GM23338 (cell line): ENCODE data around the gene TINAGL1. TPM values are rescaled to one million over a fixed set of nuclear protein-coding genes. Genes with fewer than 3 reads are reported as not detected.

Experiments
- ATAC-seq: fragments of 200-7000 bp; cut with Tn5 transposase; 3 replicates; pipeline ENCODE4 v1.9.1; 2020
- DNase-seq: peaks from one replicate; pipeline ENCODE4 v3.0.0-alpha.2; 2015; ENCODE audit warnings: low spot score
- H2AFZ ChIP-seq: fragments of 200-600 bp; sonication (generic); 2 replicates; pipeline ENCODE4 v1.8.0; 2016; ENCODE audit warnings: antibody characterized with exemption, mild to moderate bottlenecking, moderate library complexity
- H3F3A ChIP-seq: fragments of 200-600 bp; sonication (generic); replicated peaks from 2 replicates; pipeline ENCODE4 v1.8.0; 2017; ENCODE audit warnings: antibody characterized with exemption, mixed run types, low read depth
- H3K27ac ChIP-seq: fragments of 200-600 bp; sonication (generic); 2 replicates; pipeline ENCODE4 v1.6.1; 2016; ENCODE audit warnings: low read depth
- H3K27me3 ChIP-seq: fragments of 200-600 bp; sonication (generic); 2 replicates; pipeline ENCODE4 v1.8.0; 2016; ENCODE audit warnings: mild to moderate bottlenecking, mixed run types, moderate library complexity; ENCODE audit not compliant: insufficient read depth
- H3K36me3 ChIP-seq: fragments of 200-600 bp; sonication (generic); 2 replicates; pipeline ENCODE4 v1.8.0; 2016; ENCODE audit warnings: mild to moderate bottlenecking; ENCODE audit not compliant: insufficient read depth
- H3K4me1 ChIP-seq: fragments of 200-600 bp; sonication (generic); 2 replicates; pipeline ENCODE4 v1.8.0; 2016; ENCODE audit warnings: mild to moderate bottlenecking, moderate library complexity; ENCODE audit not compliant: insufficient read depth
- H3K4me2 ChIP-seq: fragments of 200-600 bp; sonication (generic); 2 replicates; pipeline ENCODE4 v1.7.1; 2017; ENCODE audit warnings: mixed run types
- H3K4me3 ChIP-seq: fragments of 200-600 bp; sonication (generic); 2 replicates; pipeline ENCODE4 v1.6.1; 2016; ENCODE audit warnings: mixed run types
- H3K79me2 ChIP-seq: fragments of 200-600 bp; sonication (generic); replicated peaks from 2 replicates; pipeline ENCODE4 v1.8.0; 2017; ENCODE audit warnings: mild to moderate bottlenecking; ENCODE audit not compliant: insufficient read depth
- H3K9me2 ChIP-seq: fragments of 200-600 bp; sonication (generic); 2 replicates; pipeline ENCODE4 v1.8.0; 2017; ENCODE audit not compliant: insufficient read depth
- H4K20me1 ChIP-seq: fragments of 200-600 bp; sonication (generic); replicated peaks from 2 replicates; pipeline ENCODE4 v1.8.0; 2017; ENCODE audit warnings: mild to moderate bottlenecking; ENCODE audit not compliant: insufficient read depth
- H3K27ac Mint-ChIP-seq: 2 replicates; pipeline ENCODE4 v1.8.0; 2020; ENCODE audit warnings: inconsistent platforms, mild to moderate bottlenecking, moderate library complexity, mixed read lengths
- H3K27me3 Mint-ChIP-seq: 3 replicates; pipeline ENCODE4 v1.8.0; 2022; ENCODE audit warnings: low read depth, mild to moderate bottlenecking, moderate library complexity, mixed read lengths, inconsistent platforms; ENCODE audit not compliant: insufficient read depth, poor library complexity
- H3K36me3 Mint-ChIP-seq: 3 replicates; pipeline ENCODE4 v1.8.0; 2021; ENCODE audit warnings: low read depth, mild to moderate bottlenecking, inconsistent platforms, moderate library complexity, mixed read lengths
- H3K4me1 Mint-ChIP-seq: 3 replicates; pipeline ENCODE4 v1.8.0; 2020; ENCODE audit warnings: mild to moderate bottlenecking, inconsistent platforms, mixed read lengths
- H3K4me3 Mint-ChIP-seq: 3 replicates; pipeline ENCODE4 v1.8.0; 2021; ENCODE audit warnings: moderate library complexity, mild to moderate bottlenecking, inconsistent platforms, mixed read lengths
- H3K9me3 Mint-ChIP-seq: 3 replicates; pipeline ENCODE4 v1.8.0; 2020; ENCODE audit warnings: moderate library complexity, mild to moderate bottlenecking, inconsistent platforms, mixed read lengths
- EZH2 ChIP-seq: fragments of 200-600 bp; sonication (generic); IDR thresholded peaks from one replicate; pipeline ENCODE4 v1.8.0; 2017; ENCODE audit warnings: antibody characterized with exemption, mild to moderate bottlenecking, low read depth; ENCODE audit not compliant: unreplicated experiment
- JUNB ChIP-seq: IDR thresholded peaks from one replicate; pipeline ENCODE4 v1.6.1; 2016; ENCODE audit warnings: antibody characterized with exemption; ENCODE audit not compliant: unreplicated experiment
- POLR2AphosphoS5 ChIP-seq: IDR thresholded peaks from 2 replicates; pipeline ENCODE4 v1.6.1; 2016; ENCODE audit warnings: antibody characterized with exemption, low read depth
- STAT1 ChIP-seq: IDR thresholded peaks from one replicate; pipeline ENCODE4 v1.6.1; 2016; ENCODE audit warnings: antibody characterized with exemption; ENCODE audit not compliant: unreplicated experiment
- ZNF114 ChIP-seq: fragments of 250-450 bp; sonication (Bioruptor Pico); IDR thresholded peaks from 2 replicates; pipeline ENCODE4 v1.5.0; 2020; ENCODE audit warnings: mild to moderate bottlenecking, moderate library complexity
- polyA plus RNA-seq: library from polyadenylated mRNA; unstranded; fragments of >200 nt; fragmentation: Nextera tagmentation; extraction: Ambion mirVana; gene quantifications from 2 replicates; pipeline ENCODE4 v1.2.1, GENCODE V29; 2016
- total RNA-seq: library from RNA; depleted of rRNA; stranded (reverse); fragments of >200 nt; shearing (Covaris generic); gene quantifications from 2 replicates; pipeline ENCODE4 v1.2.3, GENCODE V29; 2014
- TF ChIP-seq, protein P1 (sequence below): IDR thresholded peaks from one replicate; pipeline ENCODE4 v1.6.1; 2018; ENCODE audit warnings: antibody characterized with exemption; ENCODE audit not compliant: unreplicated experiment
- TF ChIP-seq, protein P2 (sequence below), 2 experiments: fragments of 200-600 bp in 1 of 2; sonication (generic) in 1 of 2; conservative IDR thresholded peaks; 2 replicates each; pipeline versions ENCODE4 v1.5.1 to v1.6.1; 2016 to 2017; ENCODE audit warnings: antibody characterized with exemption in 2 of 2, low read depth in 2 of 2, mild to moderate bottlenecking in 2 of 2, moderate library complexity in 1 of 2
- TF ChIP-seq, protein P3 (sequence below): fragments of 250-450 bp; sonication (Bioruptor Pico); IDR thresholded peaks from 2 replicates; pipeline ENCODE4 v1.5.0; 2020; ENCODE audit warnings: mild to moderate bottlenecking, moderate library complexity
- TF ChIP-seq, protein P4 (sequence below): IDR thresholded peaks from 2 replicates; pipeline ENCODE4 v1.6.1; 2016; ENCODE audit warnings: antibody characterized with exemption

The TINAGL1 gene
- total and polyA plus RNA-seq, 2 experiments from 2014 or later: 6.8 to 15.8 TPM

DNA sequence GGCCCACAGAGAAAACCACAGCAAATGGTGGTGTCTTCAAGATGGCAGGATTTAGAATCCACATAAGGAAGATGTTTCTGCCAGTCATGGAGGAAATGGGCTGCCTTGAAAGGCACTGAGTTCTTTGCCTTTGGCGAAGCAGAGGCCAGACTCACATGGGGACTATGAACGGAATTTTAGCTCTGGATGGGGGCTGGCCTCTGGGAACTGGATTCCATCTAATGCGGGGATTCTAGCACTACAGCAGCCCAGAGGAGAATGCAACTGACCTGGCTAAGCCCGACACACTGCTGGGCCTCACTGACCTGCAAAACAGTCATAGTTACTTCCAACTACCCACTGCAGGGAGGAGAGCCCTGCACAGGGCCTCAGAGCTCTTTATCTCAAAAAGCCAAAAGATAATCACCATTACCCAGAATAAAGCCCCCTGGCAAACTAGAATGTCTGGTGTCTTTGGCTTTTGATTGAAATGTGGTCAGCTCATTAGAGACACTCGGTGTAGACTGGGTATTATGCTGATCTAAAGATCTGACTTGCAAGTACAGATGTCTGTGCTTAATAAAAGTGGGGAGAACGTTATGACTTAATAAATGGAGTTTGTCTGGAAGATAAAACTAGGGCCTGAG lies 52.7 kb downstream of the TINAGL1 start (continued):
- TF ChIP-seq, protein P1, sequence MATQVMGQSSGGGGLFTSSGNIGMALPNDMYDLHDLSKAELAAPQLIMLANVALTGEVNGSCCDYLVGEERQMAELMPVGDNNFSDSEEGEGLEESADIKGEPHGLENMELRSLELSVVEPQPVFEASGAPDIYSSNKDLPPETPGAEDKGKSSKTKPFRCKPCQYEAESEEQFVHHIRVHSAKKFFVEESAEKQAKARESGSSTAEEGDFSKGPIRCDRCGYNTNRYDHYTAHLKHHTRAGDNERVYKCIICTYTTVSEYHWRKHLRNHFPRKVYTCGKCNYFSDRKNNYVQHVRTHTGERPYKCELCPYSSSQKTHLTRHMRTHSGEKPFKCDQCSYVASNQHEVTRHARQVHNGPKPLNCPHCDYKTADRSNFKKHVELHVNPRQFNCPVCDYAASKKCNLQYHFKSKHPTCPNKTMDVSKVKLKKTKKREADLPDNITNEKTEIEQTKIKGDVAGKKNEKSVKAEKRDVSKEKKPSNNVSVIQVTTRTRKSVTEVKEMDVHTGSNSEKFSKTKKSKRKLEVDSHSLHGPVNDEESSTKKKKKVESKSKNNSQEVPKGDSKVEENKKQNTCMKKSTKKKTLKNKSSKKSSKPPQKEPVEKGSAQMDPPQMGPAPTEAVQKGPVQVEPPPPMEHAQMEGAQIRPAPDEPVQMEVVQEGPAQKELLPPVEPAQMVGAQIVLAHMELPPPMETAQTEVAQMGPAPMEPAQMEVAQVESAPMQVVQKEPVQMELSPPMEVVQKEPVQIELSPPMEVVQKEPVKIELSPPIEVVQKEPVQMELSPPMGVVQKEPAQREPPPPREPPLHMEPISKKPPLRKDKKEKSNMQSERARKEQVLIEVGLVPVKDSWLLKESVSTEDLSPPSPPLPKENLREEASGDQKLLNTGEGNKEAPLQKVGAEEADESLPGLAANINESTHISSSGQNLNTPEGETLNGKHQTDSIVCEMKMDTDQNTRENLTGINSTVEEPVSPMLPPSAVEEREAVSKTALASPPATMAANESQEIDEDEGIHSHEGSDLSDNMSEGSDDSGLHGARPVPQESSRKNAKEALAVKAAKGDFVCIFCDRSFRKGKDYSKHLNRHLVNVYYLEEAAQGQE: no peak
- no peak for TF ChIP-seq JUNB
- TF ChIP-seq, protein P2, sequence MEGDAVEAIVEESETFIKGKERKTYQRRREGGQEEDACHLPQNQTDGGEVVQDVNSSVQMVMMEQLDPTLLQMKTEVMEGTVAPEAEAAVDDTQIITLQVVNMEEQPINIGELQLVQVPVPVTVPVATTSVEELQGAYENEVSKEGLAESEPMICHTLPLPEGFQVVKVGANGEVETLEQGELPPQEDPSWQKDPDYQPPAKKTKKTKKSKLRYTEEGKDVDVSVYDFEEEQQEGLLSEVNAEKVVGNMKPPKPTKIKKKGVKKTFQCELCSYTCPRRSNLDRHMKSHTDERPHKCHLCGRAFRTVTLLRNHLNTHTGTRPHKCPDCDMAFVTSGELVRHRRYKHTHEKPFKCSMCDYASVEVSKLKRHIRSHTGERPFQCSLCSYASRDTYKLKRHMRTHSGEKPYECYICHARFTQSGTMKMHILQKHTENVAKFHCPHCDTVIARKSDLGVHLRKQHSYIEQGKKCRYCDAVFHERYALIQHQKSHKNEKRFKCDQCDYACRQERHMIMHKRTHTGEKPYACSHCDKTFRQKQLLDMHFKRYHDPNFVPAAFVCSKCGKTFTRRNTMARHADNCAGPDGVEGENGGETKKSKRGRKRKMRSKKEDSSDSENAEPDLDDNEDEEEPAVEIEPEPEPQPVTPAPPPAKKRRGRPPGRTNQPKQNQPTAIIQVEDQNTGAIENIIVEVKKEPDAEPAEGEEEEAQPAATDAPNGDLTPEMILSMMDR (conservative IDR thresholded peaks at IDR 0.05; ENCODE audit: low read depth in 2 of 2): no peak
- TF ChIP-seq ZNF114 (CRISPR knock-in tag): no peak
- no peak for TF ChIP-seq STAT1

DNA sequence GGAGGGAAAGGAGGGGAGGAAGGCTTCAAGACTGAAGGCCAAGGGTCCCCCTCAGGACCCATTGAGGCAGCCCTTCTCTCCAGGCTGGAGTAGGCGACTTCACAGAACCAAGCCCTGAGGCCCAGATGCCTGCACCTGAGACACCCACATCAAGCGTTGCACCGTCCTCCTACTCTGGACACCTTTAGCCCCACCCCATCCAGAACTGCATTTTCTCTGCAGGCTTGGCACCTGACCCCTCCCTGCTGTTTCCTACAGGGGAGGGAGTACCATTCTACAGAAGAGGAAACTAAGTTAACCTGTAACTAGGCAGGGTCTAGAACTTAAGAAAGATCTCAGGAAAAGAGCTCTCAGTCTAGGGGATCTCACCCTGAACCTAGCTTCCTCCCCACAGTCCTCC lies 56.3 kb downstream of the TINAGL1 start:
- no peak overlapping the region for H3K27ac Mint-ChIP-seq
- no peaks in the 10 kb centered on the region for H3K9me2 ChIP-seq
- no peak overlapping the region for H3K4me3 ChIP-seq
- H3K27me3 ChIP-seq: no peaks in the 10 kb centered on the region
- H3K4me1 ChIP-seq: no peaks in the 10 kb centered on the region
- H3K4me2 ChIP-seq: no peak overlapping the region
- H3K36me3 ChIP-seq: 0 out of 2 replicates have a peak, but pooled peaks cover 4% of the 10 kb centered on the region
- no peaks in the 10 kb centered on the region for H3K4me1 Mint-ChIP-seq
- H3K79me2 ChIP-seq: peaks cover 20% of the 10 kb centered on the region
- no peak overlapping the region for H3K27ac ChIP-seq
- no peak overlapping the region for H3K4me3 Mint-ChIP-seq
- H3F3A ChIP-seq: no peaks in the 10 kb centered on the region
- H3K36me3 Mint-ChIP-seq: peaks cover 20% of the 10 kb centered on the region
- no peak for DNase-seq
- ATAC-seq: no peak
- H3K9me3 Mint-ChIP-seq: no peaks in the 10 kb centered on the region
- H2AFZ ChIP-seq: no peak overlapping the region
- H3K27me3 Mint-ChIP-seq: peaks cover 3% of the 10 kb centered on the region
- H4K20me1 ChIP-seq: no peaks in the 10 kb centered on the region; the same call in none of the 2 replicates
- TF ChIP-seq, protein P3, sequence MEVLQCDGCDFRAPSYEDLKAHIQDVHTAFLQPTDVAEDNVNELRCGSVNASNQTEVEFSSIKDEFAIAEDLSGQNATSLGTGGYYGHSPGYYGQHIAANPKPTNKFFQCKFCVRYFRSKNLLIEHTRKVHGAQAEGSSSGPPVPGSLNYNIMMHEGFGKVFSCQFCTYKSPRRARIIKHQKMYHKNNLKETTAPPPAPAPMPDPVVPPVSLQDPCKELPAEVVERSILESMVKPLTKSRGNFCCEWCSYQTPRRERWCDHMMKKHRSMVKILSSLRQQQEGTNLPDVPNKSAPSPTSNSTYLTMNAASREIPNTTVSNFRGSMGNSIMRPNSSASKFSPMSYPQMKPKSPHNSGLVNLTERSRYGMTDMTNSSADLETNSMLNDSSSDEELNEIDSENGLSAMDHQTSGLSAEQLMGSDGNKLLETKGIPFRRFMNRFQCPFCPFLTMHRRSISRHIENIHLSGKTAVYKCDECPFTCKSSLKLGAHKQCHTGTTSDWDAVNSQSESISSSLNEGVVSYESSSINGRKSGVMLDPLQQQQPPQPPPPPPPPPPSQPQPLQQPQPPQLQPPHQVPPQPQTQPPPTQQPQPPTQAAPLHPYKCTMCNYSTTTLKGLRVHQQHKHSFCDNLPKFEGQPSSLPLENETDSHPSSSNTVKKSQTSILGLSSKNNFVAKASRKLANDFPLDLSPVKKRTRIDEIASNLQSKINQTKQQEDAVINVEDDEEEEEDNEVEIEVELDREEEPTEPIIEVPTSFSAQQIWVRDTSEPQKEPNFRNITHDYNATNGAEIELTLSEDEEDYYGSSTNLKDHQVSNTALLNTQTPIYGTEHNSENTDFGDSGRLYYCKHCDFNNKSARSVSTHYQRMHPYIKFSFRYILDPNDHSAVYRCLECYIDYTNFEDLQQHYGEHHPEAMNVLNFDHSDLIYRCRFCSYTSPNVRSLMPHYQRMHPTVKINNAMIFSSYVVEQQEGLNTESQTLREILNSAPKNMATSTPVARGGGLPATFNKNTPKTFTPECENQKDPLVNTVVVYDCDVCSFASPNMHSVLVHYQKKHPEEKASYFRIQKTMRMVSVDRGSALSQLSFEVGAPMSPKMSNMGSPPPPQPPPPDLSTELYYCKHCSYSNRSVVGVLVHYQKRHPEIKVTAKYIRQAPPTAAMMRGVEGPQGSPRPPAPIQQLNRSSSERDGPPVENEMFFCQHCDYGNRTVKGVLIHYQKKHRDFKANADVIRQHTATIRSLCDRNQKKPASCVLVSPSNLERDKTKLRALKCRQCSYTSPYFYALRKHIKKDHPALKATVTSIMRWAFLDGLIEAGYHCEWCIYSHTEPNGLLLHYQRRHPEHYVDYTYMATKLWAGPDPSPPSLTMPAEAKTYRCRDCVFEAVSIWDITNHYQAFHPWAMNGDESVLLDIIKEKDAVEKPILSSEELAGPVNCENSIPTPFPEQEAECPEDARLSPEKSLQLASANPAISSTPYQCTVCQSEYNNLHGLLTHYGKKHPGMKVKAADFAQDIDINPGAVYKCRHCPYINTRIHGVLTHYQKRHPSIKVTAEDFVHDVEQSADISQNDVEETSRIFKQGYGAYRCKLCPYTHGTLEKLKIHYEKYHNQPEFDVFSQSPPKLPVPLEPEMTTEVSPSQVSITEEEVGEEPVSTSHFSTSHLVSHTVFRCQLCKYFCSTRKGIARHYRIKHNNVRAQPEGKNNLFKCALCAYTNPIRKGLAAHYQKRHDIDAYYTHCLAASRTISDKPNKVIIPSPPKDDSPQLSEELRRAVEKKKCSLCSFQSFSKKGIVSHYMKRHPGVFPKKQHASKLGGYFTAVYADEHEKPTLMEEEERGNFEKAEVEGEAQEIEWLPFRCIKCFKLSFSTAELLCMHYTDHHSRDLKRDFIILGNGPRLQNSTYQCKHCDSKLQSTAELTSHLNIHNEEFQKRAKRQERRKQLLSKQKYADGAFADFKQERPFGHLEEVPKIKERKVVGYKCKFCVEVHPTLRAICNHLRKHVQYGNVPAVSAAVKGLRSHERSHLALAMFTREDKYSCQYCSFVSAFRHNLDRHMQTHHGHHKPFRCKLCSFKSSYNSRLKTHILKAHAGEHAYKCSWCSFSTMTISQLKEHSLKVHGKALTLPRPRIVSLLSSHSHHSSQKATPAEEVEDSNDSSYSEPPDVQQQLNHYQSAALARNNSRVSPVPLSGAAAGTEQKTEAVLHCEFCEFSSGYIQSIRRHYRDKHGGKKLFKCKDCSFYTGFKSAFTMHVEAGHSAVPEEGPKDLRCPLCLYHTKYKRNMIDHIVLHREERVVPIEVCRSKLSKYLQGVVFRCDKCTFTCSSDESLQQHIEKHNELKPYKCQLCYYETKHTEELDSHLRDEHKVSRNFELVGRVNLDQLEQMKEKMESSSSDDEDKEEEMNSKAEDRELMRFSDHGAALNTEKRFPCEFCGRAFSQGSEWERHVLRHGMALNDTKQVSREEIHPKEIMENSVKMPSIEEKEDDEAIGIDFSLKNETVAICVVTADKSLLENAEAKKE (CRISPR knock-in tag): no peak
- TF ChIP-seq, protein P4, sequence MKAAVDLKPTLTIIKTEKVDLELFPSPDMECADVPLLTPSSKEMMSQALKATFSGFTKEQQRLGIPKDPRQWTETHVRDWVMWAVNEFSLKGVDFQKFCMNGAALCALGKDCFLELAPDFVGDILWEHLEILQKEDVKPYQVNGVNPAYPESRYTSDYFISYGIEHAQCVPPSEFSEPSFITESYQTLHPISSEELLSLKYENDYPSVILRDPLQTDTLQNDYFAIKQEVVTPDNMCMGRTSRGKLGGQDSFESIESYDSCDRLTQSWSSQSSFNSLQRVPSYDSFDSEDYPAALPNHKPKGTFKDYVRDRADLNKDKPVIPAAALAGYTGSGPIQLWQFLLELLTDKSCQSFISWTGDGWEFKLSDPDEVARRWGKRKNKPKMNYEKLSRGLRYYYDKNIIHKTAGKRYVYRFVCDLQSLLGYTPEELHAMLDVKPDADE: no peak
- TF ChIP-seq ZNF114 (CRISPR knock-in tag): no peak
- TF ChIP-seq, protein P2 (conservative IDR thresholded peaks at IDR 0.05; ENCODE audit: low read depth in 2 of 2): no peak
- TF ChIP-seq POLR2AphosphoS5: no peak
- TF ChIP-seq EZH2: no peak
